HepG2 (cell line): ENCODE results near the gene ADGRL3. TPM values are rescaled to one million over a fixed set of nuclear protein-coding genes. Genes with fewer than 3 reads are reported as not detected.

Experiments used
- ATAC-seq: fragments of 200-7000 bp; cut with Tn5 transposase; 3 replicates; pipeline ENCODE4 v1.9.1; 2020; ENCODE audit warnings: mild to moderate bottlenecking, moderate library complexity
- BruUV-seq: library from RNA; stranded (reverse); fragments of 400-500 nt; replicated peaks from 2 replicates; lab custom pipeline; 2021; lab: Mats Ljungman, UMichigan
- CTCF ChIA-PET: fragments of 300-600 bp; formaldehyde crosslinking; extraction: SDS; loops from one replicate; lab custom pipeline; 2021; ENCODE audit warnings: low total read pairs, inconsistent platforms, low intra/inter-chr PET ratio; lab: Yijun Ruan, JAX
- POLR2A ChIA-PET: fragments of 350-600 bp; sonication (Branson Sonifier 250); formaldehyde crosslinking; loops from one replicate; lab custom pipeline; 2020; ENCODE audit warnings: antibody characterized with exemption, inconsistent platforms; lab: Yijun Ruan, JAX
- DNase-seq: peaks from one replicate; pipeline ENCODE4 v3.0.0-alpha.2; 2015; ENCODE audit warnings: low spot score
- FAIRE-seq: peaks from 3 replicates; lab custom pipeline; 2011; peaks lifted over from hg19 to GRCh38; lab: Jason Lieb, UNC
- H2AFZ ChIP-seq: one replicate; pipeline ENCODE4 v1.6.1; 2011; ENCODE audit warnings: low read length, inconsistent platforms
- H3K27ac ChIP-seq: fragments of 300-600 bp; 3 replicates; pipeline ENCODE4 v1.8.0; 2011; ENCODE audit warnings: mixed run types, mild to moderate bottlenecking, mixed read lengths, low read length, inconsistent platforms; ENCODE audit not compliant: insufficient read depth; ENCODE audit errors: extremely low read length
- H3K27me3 ChIP-seq, 2 experiments: fragments of 200-600 bp in 1 of 2; 2 replicates in 1 of 2; 3 replicates in 1 of 2; pipeline versions ENCODE4 v1.6.0 to v1.8.0; 2011; ENCODE audit warnings: low read length in 2 of 2, mild to moderate bottlenecking in 2 of 2, moderate library complexity in 2 of 2, inconsistent platforms in 1 of 2; ENCODE audit not compliant: insufficient read depth in 2 of 2, control insufficient read depth in 1 of 2
- H3K36me3 ChIP-seq, 2 experiments: fragments of 200-600 bp in 1 of 2; replicated peaks in 1 of 2; 2 replicates in 1 of 2; 3 replicates in 1 of 2; pipeline versions ENCODE4 v1.5.1 to v1.8.0; 2011; ENCODE audit warnings: low read length in 2 of 2, inconsistent platforms in 1 of 2; ENCODE audit not compliant: insufficient read depth in 2 of 2, control insufficient read depth in 1 of 2
- H3K4me1 ChIP-seq: 2 replicates; pipeline ENCODE4 v1.5.1; 2012; ENCODE audit warnings: low read length, inconsistent platforms; ENCODE audit not compliant: insufficient read depth
- H3K4me2 ChIP-seq: 2 replicates; pipeline ENCODE4 v1.6.0; 2011; ENCODE audit warnings: low read depth, low read length, inconsistent platforms
- H3K4me3 ChIP-seq, 3 experiments: fragments of 200-600 bp in 1 of 3; sonication (generic), shearing (Covaris generic) in 1 of 3; replicated peaks in 1 of 3; 2 replicates each; pipeline ENCODE4 v1.5.1; 2011 to 2016; ENCODE audit warnings: low read length in 3 of 3, inconsistent platforms in 2 of 3, low read depth in 2 of 3, mild to moderate bottlenecking in 2 of 3, control low read depth in 1 of 3, mixed read lengths in 1 of 3; ENCODE audit not compliant: insufficient read depth in 1 of 3
- H3K79me2 ChIP-seq: one replicate; pipeline ENCODE4 v1.6.1; 2011; ENCODE audit warnings: low read length, inconsistent platforms; ENCODE audit not compliant: insufficient read depth
- H3K9ac ChIP-seq: 2 replicates; pipeline ENCODE4 v1.6.0; 2011; ENCODE audit warnings: mild to moderate bottlenecking, low read depth, low read length, inconsistent platforms; ENCODE audit not compliant: insufficient read depth
- H3K9me3 ChIP-seq: 2 replicates; pipeline ENCODE4 v1.5.1; 2012; ENCODE audit warnings: mild to moderate bottlenecking, low read length
- H4K20me1 ChIP-seq: 2 replicates; pipeline ENCODE4 v1.6.0; 2011; ENCODE audit warnings: inconsistent platforms, mild to moderate bottlenecking, low read length, moderate library complexity; ENCODE audit not compliant: insufficient read depth
- ATAD3A ChIP-seq: sonication (generic); formaldehyde crosslinking; IDR thresholded peaks from 2 replicates; pipeline ENCODE4 v1.4.0; 2020; ENCODE audit warnings: missing genetic modification reagents
- NR2F6 ChIP-seq, 2 experiments: IDR thresholded peaks; 2 replicates each; pipeline ENCODE4 v1.6.1; 2016; ENCODE audit warnings: antibody characterized with exemption in 1 of 2, mild to moderate bottlenecking in 1 of 2
- NR3C1 ChIP-seq: sonication (generic); formaldehyde crosslinking; IDR thresholded peaks from 2 replicates; pipeline ENCODE4 v1.4.0; 2020; ENCODE audit warnings: missing genetic modification reagents
- TFAP4 ChIP-seq: sonication (generic); IDR thresholded peaks from 2 replicates; pipeline ENCODE4 v1.6.1; 2016; ENCODE audit warnings: low read depth, borderline replicate concordance
- ZBTB39 ChIP-seq: sonication (generic); formaldehyde crosslinking; IDR thresholded peaks from 2 replicates; pipeline ENCODE4 v1.5.0; 2020; ENCODE audit warnings: missing genetic modification reagents
- WGBS: methylation state at CpG from one replicate; pipeline ENCODE4 v1.1.6; 2017; ENCODE audit warnings: low lambda C conversion rate; 5-methylcytosine and 5-hydroxymethylcytosine counted together
- in situ Hi-C: cut with HindIII; loops from 2 replicates; pipeline ENCODE4 v1.10.0; 2017; ENCODE audit warnings: low pct_unique_long_range_greater_than_20kb; ENCODE audit not compliant: extremely low pct_ligation_motif_present
- intact Hi-C: fragments of 100-400 bp; cut with micrococcal nuclease; formaldehyde crosslinking; loops from one replicate; pipeline ENCODE4 v1.10.0; 2022; ENCODE audit not compliant: unreplicated experiment
- polyA plus RNA-seq, 8 experiments: library from polyadenylated mRNA; depleted of rRNA in 3 of 8; stranded (reverse) in 7 of 8; unstranded in 1 of 8; fragments of >200 nt; fragmentation: Illumina TruSeq in 4 of 8; extraction: Trizol in 4 of 8; gene quantifications; 2 replicates each; pipeline versions ENCODE4 v1.2.1 to v1.2.3, GENCODE V29; 2011 to 2016; ENCODE audit warnings: low read depth in 4 of 8, missing spikeins in 1 of 8, mixed read lengths in 1 of 8; ENCODE audit not compliant: insufficient read depth in 1 of 8
- total RNA-seq, 5 experiments: library from RNA; depleted of rRNA; stranded (reverse); fragments of >200 nt; fragmentation: Illumina TruSeq; extraction: Trizol; gene quantifications; 2 replicates each; pipeline ENCODE4 v1.2.3, GENCODE V29; 2016; ENCODE audit warnings: low read depth in 1 of 5
- TF ChIP-seq, protein P1 (sequence below): fragments of 450-650 bp; IDR thresholded peaks from 2 replicates; pipeline ENCODE4 v1.6.1; 2017; ENCODE audit warnings: mild to moderate bottlenecking

The ADGRL3 gene
- total and polyA plus RNA-seq, 2 of the 13 experiments (the other 11 are each of a cell fraction or from before 2014, with no cell fraction given) = 0.04 to 0.05 TPM

DNA sequence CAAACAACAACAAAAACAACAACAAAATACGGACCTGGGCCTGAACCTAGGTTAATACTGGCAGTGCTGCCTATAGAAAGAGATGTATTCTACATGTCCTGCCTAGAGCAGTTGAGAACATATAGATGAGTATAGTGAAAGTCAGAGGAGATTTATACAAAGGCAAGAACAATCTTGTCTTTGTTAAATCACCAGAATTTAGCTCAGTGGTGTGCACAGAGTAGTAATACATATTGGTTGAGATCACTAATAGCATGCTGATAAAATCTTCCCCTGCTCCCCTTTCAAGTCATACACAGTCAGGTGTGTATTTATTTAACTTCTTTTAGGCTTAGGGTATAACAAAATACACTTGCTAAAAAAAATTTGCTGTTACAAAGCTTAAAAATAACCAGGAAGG lies 247.8 kb downstream of the ADGRL3 start:
- Histone ChIP-seq H3K4me1 (no peaks in the 10 kb centered on the region), H3K4me3 (no peak overlapping the region), H3K9ac (no peak overlapping the region), H3K79me2 (no peaks in the 10 kb centered on the region), H3K27me3 (no peaks in the 10 kb centered on the region), H3K36me3 (no peaks in the 10 kb centered on the region), H4K20me1 (no peaks in the 10 kb centered on the region), H2AFZ (no peak overlapping the region), H3K27ac (no peak overlapping the region), H3K9me3 (no peaks in the 10 kb centered on the region), H3K4me2 (no peak overlapping the region)
- POLR2A ChIA-PET = no interaction called here
- no peak for FAIRE-seq
- DNase-seq = no peak
- TF ChIP-seq NR2F6 (IDR thresholded peaks at IDR 0.05) (no peak), NR2F6 (CRISPR knock-in tag; IDR thresholded peaks at IDR 0.05) (no peak), ZBTB39 (CRISPR knock-in tag) (no peak), ATAD3A (CRISPR knock-in tag) (no peak), TFAP4 (no peak), NR3C1 (CRISPR knock-in tag) (no peak)
- TF ChIP-seq, protein P1, sequence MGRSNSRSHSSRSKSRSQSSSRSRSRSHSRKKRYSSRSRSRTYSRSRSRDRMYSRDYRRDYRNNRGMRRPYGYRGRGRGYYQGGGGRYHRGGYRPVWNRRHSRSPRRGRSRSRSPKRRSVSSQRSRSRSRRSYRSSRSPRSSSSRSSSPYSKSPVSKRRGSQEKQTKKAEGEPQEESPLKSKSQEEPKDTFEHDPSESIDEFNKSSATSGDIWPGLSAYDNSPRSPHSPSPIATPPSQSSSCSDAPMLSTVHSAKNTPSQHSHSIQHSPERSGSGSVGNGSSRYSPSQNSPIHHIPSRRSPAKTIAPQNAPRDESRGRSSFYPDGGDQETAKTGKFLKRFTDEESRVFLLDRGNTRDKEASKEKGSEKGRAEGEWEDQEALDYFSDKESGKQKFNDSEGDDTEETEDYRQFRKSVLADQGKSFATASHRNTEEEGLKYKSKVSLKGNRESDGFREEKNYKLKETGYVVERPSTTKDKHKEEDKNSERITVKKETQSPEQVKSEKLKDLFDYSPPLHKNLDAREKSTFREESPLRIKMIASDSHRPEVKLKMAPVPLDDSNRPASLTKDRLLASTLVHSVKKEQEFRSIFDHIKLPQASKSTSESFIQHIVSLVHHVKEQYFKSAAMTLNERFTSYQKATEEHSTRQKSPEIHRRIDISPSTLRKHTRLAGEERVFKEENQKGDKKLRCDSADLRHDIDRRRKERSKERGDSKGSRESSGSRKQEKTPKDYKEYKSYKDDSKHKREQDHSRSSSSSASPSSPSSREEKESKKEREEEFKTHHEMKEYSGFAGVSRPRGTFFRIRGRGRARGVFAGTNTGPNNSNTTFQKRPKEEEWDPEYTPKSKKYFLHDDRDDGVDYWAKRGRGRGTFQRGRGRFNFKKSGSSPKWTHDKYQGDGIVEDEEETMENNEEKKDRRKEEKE = no peak
- intact Hi-C loops (no loop called here), in situ Hi-C loops (no loop called here)
- no TSS peak for BruUV-seq
- WGBS = 0% methylated on average over 1 of the region's 1 CpG
- ATAC-seq = no peak
- CTCF ChIA-PET = no interaction called here
